Stimulated activated CD4-positive, alpha-beta T cell treated with anti-CD3 and anti-CD28 coated beads, TNF-alpha, amount 100 ng/mL, for 4 hours (primary cell): Measurements from ENCODE around the gene KRT6B.

Experiments used
- DNase-seq, 3 experiments: peaks; one replicate each; pipeline ENCODE4 v3.0.0-alpha.2; 2020; ENCODE audit warnings: low read depth in 3 of 3

KRT6B gene

DNA sequence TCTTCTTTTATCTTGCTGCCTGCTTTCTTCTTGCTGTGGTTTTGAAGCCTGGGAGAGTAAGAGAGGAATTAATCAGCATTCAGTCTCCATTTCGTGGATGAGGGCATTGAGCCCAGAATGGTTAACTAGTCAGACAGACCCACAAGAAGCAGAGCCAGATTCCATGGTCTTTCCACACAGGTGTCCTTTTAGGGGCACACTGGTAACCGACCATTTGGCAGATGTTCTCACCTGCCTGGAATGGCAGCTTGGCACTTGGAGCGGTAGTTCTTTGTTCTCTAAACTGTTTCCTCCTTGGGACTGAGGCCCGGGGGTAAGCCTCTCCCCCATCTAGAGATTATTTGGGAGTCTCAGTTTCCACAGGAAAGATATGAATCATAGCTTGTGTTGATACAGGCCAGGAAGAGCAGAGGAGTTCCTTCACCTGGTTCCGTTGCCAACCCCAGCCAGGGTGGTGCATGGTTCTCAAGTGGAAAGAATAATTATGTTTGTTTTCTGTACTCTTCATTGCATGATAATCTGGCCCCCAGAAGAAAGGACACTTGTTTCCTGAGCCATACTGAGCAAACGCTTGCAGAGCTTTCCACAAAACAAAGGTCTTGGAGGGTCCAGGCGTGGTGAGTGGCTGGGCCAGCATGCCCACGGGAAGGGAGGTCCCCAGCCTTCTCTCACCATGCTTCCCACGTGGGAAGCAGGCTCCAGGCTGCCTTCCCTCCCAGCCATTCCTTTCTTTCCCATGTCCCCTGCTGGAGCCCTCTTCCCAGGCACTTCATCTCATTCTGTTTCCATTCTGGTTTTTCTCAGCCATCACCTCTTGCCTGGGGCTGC is 15.7 kb downstream of the KRT6B start:
- DNase-seq: no peak

DNA sequence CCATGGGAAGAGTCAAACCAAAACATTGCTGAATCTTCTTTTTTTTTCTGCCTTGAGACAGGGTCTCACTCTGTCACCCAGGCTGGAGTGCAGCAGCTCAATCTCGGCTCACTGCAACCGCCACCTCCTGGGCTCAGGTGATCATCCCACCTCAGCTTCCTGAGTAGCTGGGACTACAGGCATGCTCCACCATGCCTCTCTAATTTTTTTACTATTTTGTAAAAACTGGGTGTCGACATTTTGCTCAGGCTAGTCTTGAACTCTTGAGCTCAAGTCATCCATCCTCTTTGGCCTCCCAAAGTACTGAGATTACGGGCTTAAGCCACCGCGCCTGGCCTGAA is 16.3 kb downstream of the KRT6B start:
- DNase-seq: no peak

DNA sequence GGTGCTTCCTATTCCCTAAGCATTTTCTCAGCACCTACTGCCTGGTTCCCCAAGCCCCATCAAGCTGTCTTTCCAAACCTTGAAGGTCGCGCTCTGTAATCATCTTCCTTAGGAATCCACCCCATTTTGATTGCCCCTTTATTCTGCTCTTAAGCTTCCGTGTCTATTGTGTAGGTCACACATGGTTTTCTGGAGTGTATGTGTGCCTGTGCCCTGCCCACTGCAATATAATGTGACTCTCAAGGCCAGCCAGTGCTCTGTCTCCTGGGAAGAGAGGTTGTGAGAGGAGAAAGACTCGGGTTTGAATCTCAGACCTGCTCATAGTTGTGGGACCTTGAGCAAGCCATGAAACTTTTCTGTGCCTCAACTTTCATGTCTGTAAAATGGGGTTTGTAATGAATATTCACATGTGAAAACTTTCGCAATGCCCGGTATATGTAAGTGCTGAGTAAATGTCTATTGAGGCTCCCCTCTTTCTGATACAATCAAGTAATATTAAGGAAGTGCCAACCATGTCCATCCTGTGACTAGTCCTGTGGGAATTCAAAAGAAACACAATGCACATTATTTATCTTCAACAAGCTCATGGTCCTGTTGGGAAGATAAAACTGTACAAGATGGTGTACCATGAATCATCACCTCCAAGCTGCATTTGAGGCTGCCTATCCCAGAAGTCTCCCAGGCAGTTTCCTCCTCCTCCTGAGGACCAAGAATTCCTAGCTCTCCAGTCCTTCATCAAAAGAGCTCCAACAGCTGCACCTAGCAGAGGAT is 17.0 kb downstream of the KRT6B start:
- no peak for DNase-seq

DNA sequence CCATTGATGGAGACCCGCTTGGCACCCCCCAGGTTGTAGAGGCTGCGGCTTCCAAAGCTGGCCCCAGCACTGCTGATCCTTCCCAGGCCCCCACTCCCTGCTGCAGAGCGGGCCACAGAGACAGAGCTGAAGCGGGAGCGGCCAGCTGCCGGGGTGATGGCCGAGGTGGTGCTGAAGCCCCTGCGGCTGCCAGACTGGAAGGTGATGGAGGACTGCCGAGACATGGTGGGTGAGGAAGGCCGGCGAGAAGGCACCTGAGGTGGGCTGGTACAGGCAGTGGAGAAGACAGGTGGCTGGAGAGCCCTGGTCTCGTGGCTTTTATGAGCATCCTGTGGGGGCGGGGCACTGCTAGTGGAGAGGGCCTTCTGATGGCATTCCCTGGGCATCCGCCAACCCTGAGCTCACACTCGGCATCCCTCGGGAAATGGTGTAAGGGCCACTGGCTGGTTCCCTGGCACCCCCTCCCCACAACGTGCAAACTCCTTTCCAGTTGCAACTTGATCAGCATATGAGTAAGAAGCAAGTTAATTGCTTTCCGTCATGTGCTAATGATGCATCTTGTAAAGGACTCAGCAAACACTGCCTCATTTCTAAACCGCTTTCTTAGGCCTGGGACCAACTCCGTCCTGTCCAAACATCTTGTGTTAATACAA is 17.7 kb downstream of the KRT6B start, which contains the start of gene KRT75:
TSS of gene KRT75 (minus strand) at position 291 of the 653 bp plus-strand sequence. CDS start at position 224, 67 bp downstream.
- no peak for DNase-seq

DNA sequence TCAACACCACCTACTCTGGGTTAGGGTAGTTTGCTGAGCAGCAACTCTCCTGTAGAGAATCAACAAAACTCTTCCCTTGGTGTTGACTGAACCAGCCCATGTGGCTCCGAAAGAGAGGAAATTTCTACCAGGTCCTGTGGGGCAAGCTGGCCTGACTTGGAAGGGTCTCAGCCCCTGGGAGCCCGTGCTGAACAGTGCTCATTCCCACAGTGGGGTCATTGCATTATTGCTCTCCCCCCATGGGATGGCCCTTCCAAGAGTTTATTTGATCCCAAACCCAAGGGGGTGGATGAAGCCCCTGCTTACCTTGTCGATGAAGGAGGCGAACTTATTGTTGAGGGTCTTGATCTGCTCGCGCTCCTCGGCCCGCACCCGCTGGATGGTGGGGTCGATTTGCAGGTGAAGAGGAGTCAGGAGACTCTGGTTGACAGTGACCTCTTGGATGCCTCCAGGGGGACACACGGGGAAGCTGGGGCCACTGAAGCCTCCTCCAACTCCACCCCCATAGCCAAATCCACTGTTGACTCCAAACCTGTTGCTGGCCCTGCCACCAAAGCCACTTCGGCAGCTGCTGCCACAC is 18.4 kb downstream of the KRT6B start:
- DNase-seq: no peak

DNA sequence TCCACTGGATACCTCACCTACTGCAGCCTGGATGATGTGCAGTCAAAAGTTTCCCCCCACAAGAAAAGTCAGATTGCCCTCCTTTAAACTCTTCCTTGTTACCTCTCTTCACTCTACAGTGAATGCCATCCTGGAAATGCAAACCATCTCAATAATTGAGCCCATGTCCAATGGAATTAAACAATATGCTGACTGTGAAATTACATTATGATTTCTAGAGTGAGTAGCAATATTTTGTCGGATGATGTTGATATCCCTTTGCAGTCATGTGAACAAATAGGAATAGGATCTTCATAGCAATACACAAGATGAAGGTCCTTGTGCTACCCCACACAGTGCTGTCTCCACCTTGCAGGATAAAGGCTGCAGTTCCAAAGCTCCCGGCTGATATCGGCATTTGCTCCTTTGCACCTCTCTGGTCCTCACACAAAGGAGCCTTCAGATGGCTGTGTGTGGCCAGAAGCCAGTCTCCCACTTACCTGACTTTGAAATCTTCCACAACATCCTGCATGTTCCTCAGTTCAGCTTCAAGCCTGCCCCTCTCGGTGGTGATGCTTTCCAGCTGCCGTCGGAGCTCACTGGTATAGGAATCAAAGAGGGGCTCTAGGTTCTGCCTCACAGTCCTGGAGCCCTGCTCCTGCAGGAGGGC is 19.3 kb downstream of the KRT6B start:
- no peak for DNase-seq

DNA sequence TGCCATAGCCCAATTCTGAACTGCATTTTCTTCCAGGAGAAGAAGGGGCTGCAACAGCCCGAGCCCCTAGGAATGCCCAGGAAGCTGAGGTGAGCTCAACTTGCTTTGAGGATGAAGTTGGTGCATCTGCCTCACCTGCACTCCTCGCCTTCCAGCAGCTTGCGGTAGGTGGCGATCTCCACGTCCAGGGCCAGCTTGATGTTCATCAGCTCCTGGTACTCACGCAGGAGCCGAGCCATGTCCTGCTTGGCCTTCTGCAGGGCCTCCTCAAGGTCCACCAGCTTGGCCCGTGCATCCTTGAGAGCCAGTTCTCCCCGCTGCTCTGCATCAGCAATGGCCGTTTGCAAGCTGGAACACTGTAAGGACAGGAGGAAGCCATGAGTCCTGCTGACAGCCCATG is 23.8 kb downstream of the KRT6B start:
- DNase-seq: no peak

DNA sequence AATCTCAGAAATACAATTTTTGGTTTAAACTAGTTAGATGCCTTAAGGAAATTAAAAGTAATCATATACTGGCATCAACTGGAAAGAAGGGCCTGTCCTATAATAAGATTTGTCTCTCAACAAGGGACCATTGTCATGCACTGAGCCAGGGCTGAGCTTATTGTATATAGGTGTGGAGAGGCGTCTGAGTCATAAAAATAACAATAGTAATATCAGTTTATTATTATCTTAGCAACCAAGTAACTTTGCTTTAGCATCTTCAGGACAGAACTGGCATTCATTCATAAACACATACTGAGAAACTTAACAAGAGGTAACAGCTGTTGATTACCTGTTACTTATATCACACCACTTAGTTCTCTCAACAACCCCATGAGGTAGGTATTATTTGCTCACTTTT is 24.9 kb downstream of the KRT6B start:
- DNase-seq: no peak

DNA sequence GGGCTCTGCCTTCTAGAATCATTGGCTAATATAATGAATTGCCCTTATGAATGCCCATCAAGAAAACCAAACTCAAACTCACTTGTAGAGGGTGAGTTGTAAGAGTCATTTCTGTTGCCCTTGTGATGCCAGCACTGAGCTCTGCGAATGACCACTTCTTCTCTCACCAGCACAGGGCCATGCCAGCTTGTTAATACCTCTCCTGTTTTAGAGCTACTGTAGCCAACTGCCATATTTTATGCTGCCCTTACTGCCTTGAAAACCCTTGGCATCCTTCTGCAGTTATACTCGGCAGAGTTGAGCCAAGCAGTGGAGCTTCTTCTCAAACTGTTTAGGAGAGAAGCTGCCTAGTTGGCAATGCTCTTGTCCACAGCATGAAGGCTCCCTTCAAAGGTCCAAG is 25.9 kb downstream of the KRT6B start:
- no peak for DNase-seq

DNA sequence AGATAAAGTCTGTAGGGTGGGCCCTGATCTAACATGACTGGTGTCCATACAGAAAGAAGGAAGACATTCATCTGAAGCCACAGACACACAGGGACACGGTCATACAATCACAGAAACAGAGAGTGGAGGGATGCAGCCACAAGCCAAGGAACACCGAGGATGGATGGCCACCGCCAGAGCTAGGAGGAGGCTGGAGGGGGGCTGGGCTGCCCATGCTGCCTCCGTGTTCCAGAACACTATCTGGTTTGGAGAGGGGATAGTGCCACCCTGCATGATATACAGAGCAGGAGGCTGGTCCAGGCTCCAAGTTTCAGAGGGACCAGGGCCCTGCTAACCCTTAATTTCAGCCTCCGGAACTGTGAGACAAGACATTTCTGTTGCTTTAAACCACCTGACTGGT is 26.5 kb downstream of the KRT6B start:
- no peak for DNase-seq

DNA sequence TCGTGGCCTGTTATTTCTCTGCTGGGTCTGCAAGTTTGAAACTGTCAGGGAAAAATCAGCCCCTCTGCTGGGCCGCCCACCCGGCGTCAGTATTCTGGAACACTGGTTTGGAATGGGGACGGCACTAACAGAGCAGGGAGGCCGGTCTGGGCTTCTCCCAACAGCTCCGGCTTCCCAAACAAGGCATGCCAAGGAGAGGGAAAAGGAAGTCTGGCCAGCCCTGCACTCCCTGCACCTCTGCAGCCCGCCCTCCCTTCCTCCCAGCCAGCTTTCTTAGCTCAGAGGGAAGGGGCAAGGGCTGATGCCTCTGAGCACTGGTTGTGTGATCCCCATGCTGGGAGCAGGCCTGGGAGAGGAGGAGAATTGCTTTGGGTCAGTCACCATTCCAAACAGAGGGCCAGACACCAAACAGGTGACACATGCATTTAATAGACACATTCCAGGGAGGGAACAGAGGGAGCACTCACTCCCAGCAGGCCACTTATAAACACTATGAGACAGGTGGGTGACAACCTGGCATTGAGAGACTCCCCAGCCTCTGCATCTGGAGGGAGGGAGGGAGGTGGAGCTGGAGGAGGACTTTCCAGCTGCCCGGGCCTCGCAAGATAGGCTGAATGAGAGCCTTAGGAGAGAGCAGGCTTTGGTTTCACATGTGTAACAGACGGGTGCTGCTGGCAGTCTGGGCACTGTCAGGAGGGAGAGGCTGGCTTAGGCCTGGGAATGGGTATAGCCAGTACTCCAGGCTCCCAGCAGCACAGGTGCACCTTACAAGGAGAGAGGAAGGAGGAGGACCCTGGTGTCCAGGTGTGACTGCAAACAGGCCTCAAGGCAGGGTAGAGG is 28.1 kb downstream of the KRT6B start:
- no peak for DNase-seq

DNA sequence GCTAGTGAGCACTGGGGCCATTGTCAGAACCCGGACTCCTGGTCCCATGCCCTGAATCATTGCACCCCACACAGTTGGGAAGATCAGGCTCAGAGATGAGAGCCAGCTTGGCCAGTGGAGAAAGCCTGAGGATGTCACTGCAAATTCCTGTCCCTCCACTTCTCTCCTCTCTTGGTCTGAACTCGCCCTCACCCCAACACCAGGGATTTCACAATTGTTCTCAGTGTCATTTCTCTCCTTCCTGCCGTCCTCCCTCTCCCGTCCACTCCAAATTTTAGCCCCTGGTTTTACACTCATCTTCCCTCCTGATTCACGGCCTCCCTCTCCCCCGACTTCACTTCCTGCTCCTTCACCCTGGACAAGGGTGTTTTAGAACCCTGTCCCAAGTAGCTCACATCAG is 28.9 kb downstream of the KRT6B start:
- no peak for DNase-seq

DNA sequence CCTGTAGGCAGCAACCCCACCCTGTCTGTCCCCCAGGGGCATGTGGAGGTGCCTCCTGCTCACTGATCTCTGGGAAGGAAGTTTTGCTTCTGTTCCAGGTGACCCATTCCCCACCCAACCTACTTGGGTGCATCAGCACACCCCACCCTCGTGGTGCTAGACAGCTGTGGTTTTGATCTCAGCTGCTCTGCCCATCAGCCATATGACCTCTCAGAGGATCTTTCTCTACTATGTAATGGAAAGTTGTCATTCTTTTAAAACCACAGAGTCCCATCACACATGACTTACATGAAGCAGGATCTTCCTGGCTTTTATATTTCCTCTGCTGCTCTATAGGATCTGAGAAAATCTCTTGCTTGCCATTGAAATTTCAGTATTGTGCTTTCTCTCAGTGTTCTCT is 32.3 kb downstream of the KRT6B start:
- no peak for DNase-seq

DNA sequence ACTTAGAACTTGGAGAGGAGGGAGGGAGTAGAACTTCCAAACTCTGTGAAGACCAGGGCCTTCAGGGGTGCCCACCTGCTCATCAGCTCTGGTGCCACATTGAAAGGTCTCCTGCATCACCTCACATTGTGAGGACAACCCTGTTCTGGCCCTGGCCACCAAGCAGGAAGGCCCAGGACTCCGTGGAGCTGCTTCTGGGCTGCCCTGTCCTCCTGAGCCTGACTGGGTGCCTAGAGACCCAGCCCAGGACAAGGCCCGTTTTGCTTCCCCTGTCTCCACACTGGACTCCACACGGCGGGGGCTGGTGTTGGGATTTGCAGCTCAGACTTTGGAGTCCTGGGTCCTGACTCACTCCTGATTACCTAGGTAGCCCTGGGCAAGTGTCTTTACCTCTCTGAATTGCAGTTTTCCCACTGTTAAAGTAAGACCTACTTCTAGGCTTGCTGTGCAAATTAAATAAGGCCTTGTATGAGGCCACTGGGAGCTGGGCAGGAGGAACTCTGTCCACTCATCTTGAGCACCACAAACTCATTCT is 33.3 kb downstream of the KRT6B start:
- DNase-seq: no peak

DNA sequence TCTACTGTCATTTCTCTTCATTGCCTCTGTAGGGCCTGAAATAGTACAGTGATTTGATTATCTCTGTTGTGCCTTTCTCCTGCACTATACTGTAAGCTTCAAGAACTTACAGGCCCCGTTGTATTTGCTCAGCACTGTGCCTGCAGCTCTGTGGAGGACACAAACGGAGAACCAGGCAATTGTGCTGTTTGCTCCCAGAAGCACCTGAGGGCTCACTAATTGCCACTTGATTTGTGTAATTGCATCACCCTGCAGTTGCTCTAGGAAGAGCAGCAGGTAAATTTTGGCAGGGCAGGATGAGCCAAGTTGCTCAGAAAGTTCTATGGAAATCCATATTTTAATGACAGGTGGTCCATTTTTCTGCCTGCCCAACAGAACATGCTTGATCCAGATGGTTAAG is 34.2 kb downstream of the KRT6B start:
- no peak for DNase-seq

DNA sequence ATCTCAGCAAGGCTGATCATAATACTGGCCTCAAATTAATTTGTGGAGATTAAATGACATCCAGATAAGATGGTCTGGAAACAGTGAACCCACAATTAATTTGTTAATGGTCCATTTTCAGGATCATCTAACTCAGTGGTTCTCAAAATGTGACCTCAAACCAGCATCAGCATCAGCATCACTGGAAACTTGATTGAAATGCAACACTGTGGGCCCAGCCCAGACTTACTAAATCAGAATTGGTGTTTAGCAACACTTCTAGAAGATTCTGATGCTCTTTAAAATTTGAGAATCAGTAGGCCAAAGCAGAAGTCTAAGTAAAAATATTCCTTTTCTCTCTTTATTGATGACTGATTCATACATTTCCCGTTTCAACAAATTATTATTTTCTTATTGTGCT is 35.2 kb downstream of the KRT6B start:
- DNase-seq: no peak

DNA sequence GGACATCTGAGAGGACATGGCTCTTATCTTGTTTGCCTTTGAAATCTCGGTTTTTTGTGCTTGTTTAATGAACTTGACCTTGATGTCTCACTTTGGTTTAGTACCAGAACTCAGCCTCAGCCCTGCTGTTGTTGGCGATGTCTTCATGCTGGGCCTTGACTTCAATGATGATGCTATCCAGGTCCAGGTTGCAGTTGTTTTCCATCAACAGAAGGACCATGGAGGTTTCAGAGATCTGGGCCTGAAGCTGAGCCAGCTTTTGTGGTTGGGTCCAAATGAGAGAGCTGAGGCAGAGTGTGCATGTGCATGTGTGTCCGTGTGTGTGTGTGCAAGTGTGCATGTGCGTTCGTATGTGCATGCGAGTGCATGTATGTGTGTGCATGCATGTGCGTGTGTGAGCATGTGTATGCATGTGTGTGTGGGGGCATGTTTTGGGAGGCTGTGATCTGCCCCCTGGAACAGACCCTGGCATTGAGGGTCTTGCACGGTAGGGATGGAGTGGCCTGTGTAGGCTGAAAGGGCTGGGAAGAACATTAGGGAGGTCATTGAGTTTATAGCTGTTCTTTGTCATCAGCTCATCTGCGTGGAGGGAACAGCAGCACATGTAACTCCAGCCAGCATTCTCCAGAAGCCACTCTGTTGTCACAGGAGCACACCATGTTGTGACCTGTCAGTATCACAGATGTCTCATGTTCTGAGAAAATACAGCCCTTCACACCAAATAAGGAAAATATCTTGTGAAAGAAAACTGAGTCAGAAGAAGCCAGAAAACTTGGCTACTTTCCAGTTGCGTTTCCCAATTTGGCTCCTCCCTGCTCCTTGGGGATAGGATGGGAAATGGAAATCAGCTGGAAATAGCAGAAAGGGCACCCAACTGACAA is 35.8 kb downstream of the KRT6B start:
- DNase-seq: no peak

DNA sequence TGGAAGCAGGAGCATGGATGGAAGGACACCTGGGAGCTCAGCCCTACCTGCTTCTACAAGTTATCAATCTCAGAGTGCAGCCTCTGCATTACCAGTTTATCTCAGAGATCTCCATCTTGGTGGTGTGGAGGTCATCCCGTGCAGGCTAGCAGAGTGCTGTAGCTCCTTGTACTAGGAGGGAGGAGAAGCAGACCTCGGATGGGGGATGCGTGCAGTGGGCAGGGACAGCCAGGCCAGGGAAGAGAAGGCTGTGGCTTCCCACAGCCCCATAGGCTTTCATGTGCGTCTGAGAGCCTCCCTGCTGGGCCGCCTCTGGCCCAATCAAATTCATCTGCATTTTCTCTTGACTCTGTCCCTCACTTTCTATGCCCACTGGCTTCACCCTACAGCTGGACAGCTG is 37.0 kb downstream of the KRT6B start:
- DNase-seq: no peak

DNA sequence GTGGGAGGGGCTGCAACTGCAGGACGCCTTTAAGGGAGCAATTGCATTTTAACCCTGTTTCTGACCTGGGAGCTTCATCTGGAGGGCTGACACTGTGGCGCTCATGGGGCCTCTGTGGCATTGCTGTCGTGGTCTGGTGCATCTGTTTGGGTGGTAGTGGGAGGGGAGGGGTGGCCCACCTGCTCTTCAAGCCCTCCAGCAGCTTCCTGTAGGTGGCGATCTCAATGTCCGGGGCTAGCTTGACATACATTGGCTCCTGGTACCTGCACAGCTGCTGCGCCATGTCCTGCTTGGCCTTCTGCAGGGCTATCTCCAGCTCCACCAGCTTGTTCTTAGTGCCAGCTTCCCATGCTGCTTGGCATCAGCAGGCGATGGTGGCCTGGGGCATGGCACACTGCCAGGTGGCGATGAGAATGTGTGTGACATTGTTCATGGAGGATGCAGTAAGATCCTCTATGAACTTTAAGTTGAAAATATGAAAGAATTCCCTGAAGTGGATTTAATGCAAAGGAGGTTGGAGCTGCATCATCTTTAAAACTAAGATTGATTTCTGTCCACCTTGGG is 38.1 kb downstream of the KRT6B start:
- no peak for DNase-seq
